22Rv1 (cell line): Measurements from ENCODE around the gene BMP15.

ENCODE experiments used
- ZFX ChIP-seq: fragments of 450-650 bp; IDR thresholded peaks from 2 replicates; pipeline ENCODE4 v1.6.1; 2017; ENCODE audit warnings: antibody characterized with exemption, borderline replicate concordance
- TF ChIP-seq, protein P1 (sequence below): fragments of 450-650 bp; IDR thresholded peaks from 2 replicates; pipeline ENCODE4 v1.5.1; 2017; ENCODE audit warnings: mild to moderate bottlenecking

DNA sequence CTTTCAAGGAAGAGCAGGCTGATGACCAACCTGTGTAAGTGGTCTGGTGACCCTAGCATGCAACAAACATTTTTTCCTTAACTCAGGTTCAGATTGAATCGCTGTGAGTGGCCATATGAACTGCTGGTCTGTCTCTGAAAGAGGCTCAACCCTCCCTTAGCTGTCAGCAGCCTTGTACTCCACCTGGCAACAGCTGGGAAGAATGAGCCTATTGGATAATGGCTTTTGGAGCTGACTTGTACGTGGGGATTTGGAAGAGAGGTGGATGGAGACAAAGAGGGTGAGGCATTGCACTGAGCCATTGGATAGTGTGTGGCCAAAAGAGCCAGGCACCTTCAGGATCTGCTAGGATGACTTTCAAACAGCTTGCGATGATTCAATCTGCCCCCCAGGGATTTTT, 35.7 kb upstream of the BMP15 start:
- TF ChIP-seq, protein P1, sequence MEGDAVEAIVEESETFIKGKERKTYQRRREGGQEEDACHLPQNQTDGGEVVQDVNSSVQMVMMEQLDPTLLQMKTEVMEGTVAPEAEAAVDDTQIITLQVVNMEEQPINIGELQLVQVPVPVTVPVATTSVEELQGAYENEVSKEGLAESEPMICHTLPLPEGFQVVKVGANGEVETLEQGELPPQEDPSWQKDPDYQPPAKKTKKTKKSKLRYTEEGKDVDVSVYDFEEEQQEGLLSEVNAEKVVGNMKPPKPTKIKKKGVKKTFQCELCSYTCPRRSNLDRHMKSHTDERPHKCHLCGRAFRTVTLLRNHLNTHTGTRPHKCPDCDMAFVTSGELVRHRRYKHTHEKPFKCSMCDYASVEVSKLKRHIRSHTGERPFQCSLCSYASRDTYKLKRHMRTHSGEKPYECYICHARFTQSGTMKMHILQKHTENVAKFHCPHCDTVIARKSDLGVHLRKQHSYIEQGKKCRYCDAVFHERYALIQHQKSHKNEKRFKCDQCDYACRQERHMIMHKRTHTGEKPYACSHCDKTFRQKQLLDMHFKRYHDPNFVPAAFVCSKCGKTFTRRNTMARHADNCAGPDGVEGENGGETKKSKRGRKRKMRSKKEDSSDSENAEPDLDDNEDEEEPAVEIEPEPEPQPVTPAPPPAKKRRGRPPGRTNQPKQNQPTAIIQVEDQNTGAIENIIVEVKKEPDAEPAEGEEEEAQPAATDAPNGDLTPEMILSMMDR: no peak
- TF ChIP-seq ZFX: no peak
